SKM-1 treated with dmso at 0.1 percent for 144 hours (cell line): ENCODE results near the gene RNF14.

Source experiments
- DNase-seq: peaks from one replicate; lab custom pipeline; 2025; ENCODE audit not compliant: unreplicated experiment; lab: John Stamatoyannopoulos, UW

Gene RNF14

GRCh38 chr5:141947316-141947715 is 21.6 kb upstream of the RNF14 start:
- no peak for DNase-seq

- DNase-seq: no peak
Measured at GRCh38 chr5:141948812-141949211, 20.1 kb upstream of the RNF14 start.

GRCh38 chr5:141949511-141949910 is 19.4 kb upstream of the RNF14 start:
- DNase-seq: no peak

- DNase-seq: no peak
Measured at GRCh38 chr5:141950207-141951005, 18.5 kb upstream of the RNF14 start.

- no peak for DNase-seq
Measured at GRCh38 chr5:141951332-141951781, 17.5 kb upstream of the RNF14 start.

GRCh38 chr5:141952020-141952419 is 16.9 kb upstream of the RNF14 start:
- no peak for DNase-seq

- peak; percentile 82 for DNase-seq
Measured at GRCh38 chr5:141954194-141954593, 14.7 kb upstream of the RNF14 start.

GRCh38 chr5:141957367-141957996 is 11.4 kb upstream of the RNF14 start:
- peak; percentile 48 for DNase-seq

GRCh38 chr5:141958113-141958512 is 10.8 kb upstream of the RNF14 start, which contains the start of gene PCDH12:
TSS of gene PCDH12 (minus strand) at chr5:141958202. CDS start at chr5:141957851, 351 bp downstream.
- peak; percentile 33 for DNase-seq

GRCh38 chr5:141958546-141959172 is 10.2 kb upstream of the RNF14 start:
- no peak for DNase-seq

- no peak for DNase-seq
Measured at GRCh38 chr5:141960018-141960417, 8.9 kb upstream of the RNF14 start.

GRCh38 chr5:141960449-141961323 is 8.2 kb upstream of the RNF14 start:
- DNase-seq: peak; percentile 96

- no peak for DNase-seq
Measured at GRCh38 chr5:141961466-141961865, 7.4 kb upstream of the RNF14 start.

- DNase-seq: no peak
Measured at GRCh38 chr5:141963701-141964100, 5.2 kb upstream of the RNF14 start.

GRCh38 chr5:141965071-141965470 is 3.8 kb upstream of the RNF14 start:
- DNase-seq: no peak

- no peak for DNase-seq
Measured at GRCh38 chr5:141966275-141966962, 2.5 kb upstream of the RNF14 start.

- DNase-seq: no peak
Measured at GRCh38 chr5:141966963-141967333, 2.0 kb upstream of the RNF14 start.

- peak; percentile 37 for DNase-seq
Measured at GRCh38 chr5:141969783-141970771, 1.2 kb downstream of the RNF14 start.
